HCT116 (cell line): Measurements from ENCODE around the gene SERP1. TPM values are rescaled to one million over a fixed set of nuclear protein-coding genes. Genes with fewer than 3 reads are reported as not detected.

Experiments
- ATAC-seq: fragments of 200-7000 bp; cut with Tn5 transposase; 2 replicates; pipeline ENCODE4 v1.9.1; 2020; ENCODE audit warnings: mild to moderate bottlenecking, moderate library complexity
- BruUV-seq: library from RNA; stranded (reverse); fragments of 400-500 nt; replicated peaks from 2 replicates; lab custom pipeline; 2021; lab: Mats Ljungman, UMichigan
- CTCF ChIA-PET: fragments of 300-600 bp; sonication (Branson Sonifier 250); formaldehyde crosslinking; loops from one replicate; lab custom pipeline; 2021; ENCODE audit warnings: antibody characterized with exemption; lab: Charles Lee
- POLR2A ChIA-PET: fragments of 300-600, 350-600 bp; sonication (Branson Sonifier 250); formaldehyde crosslinking; loops from one replicate; lab custom pipeline; 2021; ENCODE audit warnings: antibody characterized with exemption; lab: Charles Lee
- RAD21 ChIA-PET, 2 experiments: fragments of 300-600 bp; sonication (Branson Sonifier 250); formaldehyde crosslinking; loops; one replicate each; lab custom pipeline; 2023; ENCODE audit warnings: low total read pairs in 2 of 2; ENCODE audit not compliant: uncharacterized antibody in 2 of 2, unreplicated experiment in 2 of 2, low non-redundant PET in 1 of 2; lab: Charles Lee
- DNase-seq: peaks from one replicate; pipeline ENCODE4 v3.0.0-alpha.2; 2010; ENCODE audit warnings: low read depth, low spot score
- H2AFZ ChIP-seq: fragments of 200-600 bp; shearing (Covaris generic), sonication (generic); 2 replicates; pipeline ENCODE4 v1.6.1; 2017; ENCODE audit warnings: low read depth, mixed run types, mixed read lengths, antibody characterized with exemption, low read length; ENCODE audit not compliant: poor library complexity, severe bottlenecking
- H3K27ac ChIP-seq: 2 replicates; pipeline ENCODE4 v1.5.1; 2012; ENCODE audit warnings: low read depth, low read length
- H3K27me3 ChIP-seq: fragments of 200-600 bp; sonication (generic); 2 replicates; pipeline ENCODE4 v1.6.1; 2016; ENCODE audit warnings: mixed run types, low read length, mixed read lengths; ENCODE audit not compliant: insufficient read depth
- H3K36me3 ChIP-seq, 2 experiments: fragments of 200-500 bp in 1 of 2; fragments of 200-600 bp in 1 of 2; sonication (Bioruptor generic) in 1 of 2; sonication (generic) in 1 of 2; 2 replicates each; pipeline versions ENCODE4 v1.5.1 to v1.6.1; 2014 to 2016; ENCODE audit warnings: low read length in 2 of 2, inconsistent platforms in 1 of 2, mixed read lengths in 1 of 2, mixed run types in 1 of 2; ENCODE audit not compliant: insufficient read depth in 2 of 2, control insufficient read depth in 1 of 2
- H3K4me1 ChIP-seq, 2 experiments: fragments of 200-600 bp in 1 of 2; sonication (generic) in 1 of 2; 2 replicates each; pipeline versions ENCODE4 v1.5.1 to v1.6.1; 2012 to 2017; ENCODE audit warnings: low read length in 2 of 2, inconsistent platforms in 1 of 2, mild to moderate bottlenecking in 1 of 2, mixed read lengths in 1 of 2, mixed run types in 1 of 2, moderate library complexity in 1 of 2; ENCODE audit not compliant: insufficient read depth in 2 of 2, control insufficient read depth in 1 of 2
- H3K4me2 ChIP-seq: fragments of 200-600 bp; sonication (generic); 2 replicates; pipeline ENCODE4 v1.6.1; 2017; ENCODE audit warnings: mixed run types, low read length, mixed read lengths
- H3K4me3 ChIP-seq, 2 experiments: fragments of 200-600 bp in 1 of 2; sonication (generic) in 1 of 2; replicated peaks in 1 of 2; 2 replicates each; pipeline ENCODE4 v1.5.1; 2011 to 2016; ENCODE audit warnings: low read length in 2 of 2, control low read depth in 1 of 2, low read depth in 1 of 2, mild to moderate bottlenecking in 1 of 2, mixed read lengths in 1 of 2, mixed run types in 1 of 2
- H3K79me2 ChIP-seq: fragments of 200-600 bp; sonication (generic); 2 replicates; pipeline ENCODE4 v1.6.1; 2017; ENCODE audit warnings: mild to moderate bottlenecking, mixed run types, low read length, moderate library complexity, mixed read lengths; ENCODE audit not compliant: insufficient read depth
- H3K9ac ChIP-seq: fragments of 200-600 bp; sonication (generic); 2 replicates; pipeline ENCODE4 v1.6.1; 2016; ENCODE audit warnings: low read length, mixed read lengths
- H3K9me2 ChIP-seq: fragments of 200-600 bp; sonication (generic), shearing (Covaris generic); 2 replicates; pipeline ENCODE4 v1.6.1; 2017; ENCODE audit warnings: mixed run types, mild to moderate bottlenecking, moderate library complexity; ENCODE audit not compliant: insufficient read depth
- H3K9me3 ChIP-seq, 2 experiments: fragments of 200-500 bp in 1 of 2; fragments of 200-600 bp in 1 of 2; sonication (Bioruptor generic) in 1 of 2; sonication (generic) in 1 of 2; 2 replicates each; pipeline ENCODE4 v1.6.1; 2014 to 2017; ENCODE audit warnings: low read length in 2 of 2, mixed read lengths in 2 of 2, inconsistent platforms in 1 of 2, low read depth in 1 of 2, mild to moderate bottlenecking in 1 of 2, mixed run types in 1 of 2, moderate library complexity in 1 of 2; ENCODE audit not compliant: control insufficient read depth in 1 of 2, insufficient read depth in 1 of 2
- H4K20me1 ChIP-seq: fragments of 200-600 bp; sonication (generic), shearing (Covaris generic); 2 replicates; pipeline ENCODE4 v1.6.1; 2017; ENCODE audit warnings: mixed run types, mild to moderate bottlenecking, moderate library complexity; ENCODE audit not compliant: insufficient read depth
- ATF3 ChIP-seq: IDR thresholded peaks from 2 replicates; pipeline ENCODE4 v1.6.1; 2012
- CEBPB ChIP-seq: IDR thresholded peaks from 2 replicates; pipeline ENCODE4 v1.6.1; 2012; ENCODE audit warnings: low read depth
- CTCF ChIP-seq, 3 experiments: fragments of 200-600 bp in 1 of 3; sonication (generic) in 1 of 3; IDR thresholded peaks in 2 of 3; conservative IDR thresholded peaks in 1 of 3; 2 replicates each; pipeline ENCODE4 v1.5.1; 2012 to 2017; ENCODE audit warnings: low read depth in 2 of 3, low read length in 2 of 3, antibody characterized with exemption in 1 of 3, borderline replicate concordance in 1 of 3, control low read depth in 1 of 3, mild to moderate bottlenecking in 1 of 3, mixed read lengths in 1 of 3, mixed run types in 1 of 3, moderate library complexity in 1 of 3; ENCODE audit not compliant: insufficient read depth in 1 of 3
- ELF1 ChIP-seq: IDR thresholded peaks from 2 replicates; pipeline ENCODE4 v1.6.1; 2012; ENCODE audit warnings: low read depth, borderline replicate concordance
- EZH2phosphoT487 ChIP-seq: fragments of 200-600 bp; IDR thresholded peaks from 2 replicates; pipeline ENCODE4 v1.6.1; 2018; ENCODE audit warnings: antibody characterized with exemption, borderline replicate concordance
- POLR2A ChIP-seq: IDR thresholded peaks from 2 replicates; pipeline ENCODE4 v1.7.0; 2011; ENCODE audit warnings: borderline replicate concordance; ENCODE audit not compliant: insufficient read depth, insufficient read length; ENCODE audit errors: extremely low read depth
- RAD21 ChIP-seq: IDR thresholded peaks from 2 replicates; pipeline ENCODE4 v1.6.1; 2012; ENCODE audit warnings: low read depth, mild to moderate bottlenecking
- SP1 ChIP-seq: IDR thresholded peaks from 2 replicates; pipeline ENCODE4 v1.6.1; 2012; ENCODE audit warnings: low read depth
- ZBTB33 ChIP-seq: IDR thresholded peaks from 2 replicates; pipeline ENCODE4 v1.6.1; 2011; ENCODE audit warnings: mild to moderate bottlenecking, low read length, moderate library complexity; ENCODE audit not compliant: insufficient replicate concordance; ENCODE audit errors: extremely low read depth
- ZNF274 ChIP-seq: fragments of 200-500 bp; sonication (Bioruptor generic); IDR thresholded peaks from 2 replicates; pipeline ENCODE4 v1.6.1; 2014; ENCODE audit warnings: mild to moderate bottlenecking, low read depth, low read length, inconsistent platforms
- intact Hi-C: fragments of 100-400 bp; cut with micrococcal nuclease; formaldehyde crosslinking; loops from 2 replicates; pipeline ENCODE4 v1.10.0; 2022
- total RNA-seq: library from RNA; stranded (reverse); gene quantifications from one replicate; pipeline ENCODE4 v1.2.1, GENCODE V29; 2021; ENCODE audit not compliant: unreplicated experiment

Gene SERP1
- total RNA-seq, 1 experiment from 2014 or later, result 69.1 TPM

GRCh38 chr3:150495563-150496168 is 50.6 kb downstream of the SERP1 start:
- ATAC-seq (peak; percentile 62; the same call in 1 of the 2 replicates), DNase-seq (peak; percentile 35)
- H3K79me2 ChIP-seq, result no peaks in the 10 kb centered on the region
- no TSS peak for BruUV-seq
- TF ChIP-seq CTCF (IDR thresholded peaks at IDR 0.05 in 2 of 3, conservative IDR thresholded peaks at IDR 0.05 in 1 of 3; ENCODE audit: borderline replicate concordance in 1 of 3, insufficient read depth in 1 of 3, low read depth in 2 of 3, low read length in 2 of 3) (peak; percentile 53 to 95 (median 78)), RAD21 (peak; percentile 94), EZH2phosphoT487 (no peak)
- intact Hi-C loops, result loop anchor here (1.0 to 10.0 kb wide), 6 partner anchors 191 to 561 kb away; no protein-coding TSS in a partner anchor
- RAD21 ChIA-PET, result interaction anchor here (1.0 to 1.6 kb wide), 4 partner anchors 86 to 268 kb away, joined by 4 to 10 read pairs (median 6); no protein-coding TSS in a partner anchor
- no peak overlapping the region for H3K4me2 ChIP-seq
- POLR2A ChIA-PET, result interaction anchor here (1.0 to 1.4 kb wide), 2 partner anchors 86 to 257 kb away, joined by 3 to 4 read pairs; no protein-coding TSS in a partner anchor
- H2AFZ ChIP-seq, result no peak overlapping the region
- no peak overlapping the region for H3K27ac ChIP-seq
- no peaks in the 10 kb centered on the region for H3K9me2 ChIP-seq
- no peak overlapping the region for H3K4me3 ChIP-seq
- H3K9me3 ChIP-seq, result peaks cover 0 to under 1% of the 10 kb centered on the region in 2 experiments; a peak in 1 of 4 replicates
- H3K4me1 ChIP-seq, result no peaks in the 10 kb centered on the region
- H3K36me3 ChIP-seq, result no peaks in the 10 kb centered on the region
- CTCF ChIA-PET, result interaction anchor here (0.6 to 4.0 kb wide), 30 partner anchors 9 to 730 kb away, joined by 3 to 69 read pairs (median 4); partner anchors contain the start of gene TSC22D2
- H3K27me3 ChIP-seq, result no peaks in the 10 kb centered on the region
- no peak overlapping the region for H3K9ac ChIP-seq
- no peaks in the 10 kb centered on the region for H4K20me1 ChIP-seq

- CTCF ChIA-PET, result interaction anchor here (0.6 to 4.0 kb wide), 29 partner anchors 9 to 561 kb away, joined by 3 to 69 read pairs (median 4); partner anchors contain the start of gene TSC22D2
- Histone ChIP-seq H3K27me3 (no peaks in the 10 kb centered on the region), H3K4me3 (no peak overlapping the region), H3K9me2 (no peaks in the 10 kb centered on the region), H3K27ac (no peak overlapping the region), H3K4me1 (no peaks in the 10 kb centered on the region), H4K20me1 (no peaks in the 10 kb centered on the region), H3K9me3 (no peaks in the 10 kb centered on the region), H3K79me2 (no peaks in the 10 kb centered on the region), H2AFZ (no peak overlapping the region), H3K36me3 (no peaks in the 10 kb centered on the region), H3K9ac (no peak overlapping the region), H3K4me2 (no peak overlapping the region)
- no TSS peak for BruUV-seq
- RAD21 ChIA-PET, result interaction anchor here (1.0 to 1.6 kb wide), 4 partner anchors 86 to 267 kb away, joined by 4 to 10 read pairs (median 6); no protein-coding TSS in a partner anchor
- POLR2A ChIA-PET, result interaction anchor here (1.0 to 1.4 kb wide), 2 partner anchors 86 to 256 kb away, joined by 3 to 4 read pairs; no protein-coding TSS in a partner anchor
- DNase-seq (no peak), ATAC-seq (peak; percentile 27; the same call in 1 of the 2 replicates)
- intact Hi-C loops, result loop anchor here (1.0 to 10.0 kb wide), 6 partner anchors 190 to 560 kb away; no protein-coding TSS in a partner anchor
- TF ChIP-seq CTCF (IDR thresholded peaks at IDR 0.05 in 2 of 3, conservative IDR thresholded peaks at IDR 0.05 in 1 of 3; ENCODE audit: borderline replicate concordance in 1 of 3, insufficient read depth in 1 of 3, low read depth in 2 of 3, low read length in 2 of 3) (no peak), ELF1 (no peak), POLR2A (no peak), ZBTB33 (no peak), CEBPB (no peak), ZNF274 (no peak), SP1 (no peak), ATF3 (no peak)
Observed at GRCh38 chr3:150495149-150495548, 51.1 kb downstream of the SERP1 start.
